Kidney epithelial cell (primary cell): ENCODE measurements around the gene ENG. TPM values are rescaled to one million over a fixed set of nuclear protein-coding genes. Genes with fewer than 3 reads are reported as not detected.
"Not testable (repeated sequence)": the region's sequence is repeated elsewhere in the genome, so short reads cannot be mapped to it uniquely, and the experiment has no call there.

Experiments used
- DNase-seq: peaks from one replicate; pipeline ENCODE4 v3.0.0-alpha.2; 2010; ENCODE audit warnings: low read depth
- H3K27me3 ChIP-seq: 2 replicates; pipeline ENCODE4 v1.6.0; 2011; ENCODE audit warnings: low read length; ENCODE audit not compliant: control insufficient read depth, insufficient read depth
- H3K36me3 ChIP-seq: 2 replicates; pipeline ENCODE4 v1.5.1; 2011; ENCODE audit warnings: low read length; ENCODE audit not compliant: control insufficient read depth, insufficient read depth
- H3K4me3 ChIP-seq: 2 replicates; pipeline ENCODE4 v1.5.1; 2011; ENCODE audit warnings: low read depth, mild to moderate bottlenecking, control low read depth, low read length
- total RNA-seq: library from RNA; depleted of rRNA; stranded (reverse); fragments of >200 nt; gene quantifications from 2 replicates; pipeline ENCODE4 v1.2.3, GENCODE V29; 2015
- TF ChIP-seq, protein P1 (sequence below): IDR thresholded peaks from 2 replicates; pipeline ENCODE4 v1.5.1; 2011; ENCODE audit warnings: mild to moderate bottlenecking, moderate library complexity, low read length, control low read depth, inconsistent platforms; ENCODE audit not compliant: insufficient read depth, poor library complexity, severe bottlenecking

ENG gene
- total RNA-seq, 1 donor from 2014 or later, result 3.4 TPM

GRCh38 chr9:127848756-127849504 lies 5.5 kb downstream of the ENG start:
- TF ChIP-seq, protein P1, sequence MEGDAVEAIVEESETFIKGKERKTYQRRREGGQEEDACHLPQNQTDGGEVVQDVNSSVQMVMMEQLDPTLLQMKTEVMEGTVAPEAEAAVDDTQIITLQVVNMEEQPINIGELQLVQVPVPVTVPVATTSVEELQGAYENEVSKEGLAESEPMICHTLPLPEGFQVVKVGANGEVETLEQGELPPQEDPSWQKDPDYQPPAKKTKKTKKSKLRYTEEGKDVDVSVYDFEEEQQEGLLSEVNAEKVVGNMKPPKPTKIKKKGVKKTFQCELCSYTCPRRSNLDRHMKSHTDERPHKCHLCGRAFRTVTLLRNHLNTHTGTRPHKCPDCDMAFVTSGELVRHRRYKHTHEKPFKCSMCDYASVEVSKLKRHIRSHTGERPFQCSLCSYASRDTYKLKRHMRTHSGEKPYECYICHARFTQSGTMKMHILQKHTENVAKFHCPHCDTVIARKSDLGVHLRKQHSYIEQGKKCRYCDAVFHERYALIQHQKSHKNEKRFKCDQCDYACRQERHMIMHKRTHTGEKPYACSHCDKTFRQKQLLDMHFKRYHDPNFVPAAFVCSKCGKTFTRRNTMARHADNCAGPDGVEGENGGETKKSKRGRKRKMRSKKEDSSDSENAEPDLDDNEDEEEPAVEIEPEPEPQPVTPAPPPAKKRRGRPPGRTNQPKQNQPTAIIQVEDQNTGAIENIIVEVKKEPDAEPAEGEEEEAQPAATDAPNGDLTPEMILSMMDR, result no peak

DNA sequence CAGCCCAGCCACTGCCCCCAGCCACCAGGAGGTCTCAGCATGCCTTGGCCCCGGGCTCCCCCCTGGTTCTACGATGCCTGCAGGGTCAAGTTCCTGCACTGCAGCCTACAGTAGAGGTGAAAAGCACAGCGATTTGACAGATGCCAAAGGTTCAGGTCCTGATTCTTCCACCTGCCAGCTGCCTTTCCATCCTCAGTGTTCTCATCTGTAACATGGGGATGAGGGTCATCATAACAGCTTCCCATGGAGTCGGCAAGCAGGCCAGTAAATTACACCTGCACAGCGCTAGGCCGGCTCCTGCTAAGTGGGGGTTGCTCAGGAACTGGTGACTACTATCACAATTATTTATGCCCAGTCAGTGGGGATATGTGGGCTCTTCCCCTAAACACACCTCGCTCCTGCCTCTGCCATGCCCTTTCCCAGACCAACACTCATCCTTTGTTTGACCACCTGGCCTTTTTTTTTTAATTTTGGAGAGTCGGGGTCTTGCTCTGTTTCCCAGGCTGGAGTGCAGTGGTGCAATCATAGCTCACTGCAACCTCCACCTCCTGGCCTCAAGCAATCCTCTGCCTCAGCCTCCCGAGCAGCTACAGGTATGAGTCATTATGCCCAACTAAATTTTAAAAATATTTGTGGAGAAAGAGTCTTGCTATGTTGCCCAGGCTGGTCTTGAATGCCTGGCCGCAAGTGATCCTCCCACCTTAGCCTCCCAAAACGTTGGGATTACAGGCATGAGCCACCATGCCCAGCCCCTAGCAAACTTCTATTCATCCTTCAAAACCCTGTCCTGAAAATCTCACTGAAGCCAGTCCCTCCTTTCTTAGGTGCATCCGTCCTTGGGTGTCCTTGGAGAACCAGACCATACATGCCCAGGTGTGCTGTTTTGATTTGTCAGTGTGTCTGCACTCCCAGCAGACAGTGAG lies 6.4 kb downstream of the ENG start:
- Histone ChIP-seq H3K27me3 (no peaks in the 10 kb centered on the region), H3K36me3 (no peaks in the 10 kb centered on the region), H3K4me3 (no peak overlapping the region)
- TF ChIP-seq, protein P1, result no peak
- DNase-seq, result no peak

More at GRCh38 chr9:127848756-127849504, 5.5 kb downstream of the ENG start:
- H3K36me3 ChIP-seq, result no peaks in the 10 kb centered on the region
- H3K4me3 ChIP-seq, result no peak overlapping the region
- no peaks in the 10 kb centered on the region for H3K27me3 ChIP-seq
- DNase-seq, result no peak

GRCh38 chr9:127847178-127847510 lies 7.3 kb downstream of the ENG start:
- TF ChIP-seq, protein P1, result no peak
- Histone ChIP-seq H3K36me3 (no peaks in the 10 kb centered on the region), H3K4me3 (no peak overlapping the region), H3K27me3 (no peaks in the 10 kb centered on the region)
- no peak for DNase-seq

- Histone ChIP-seq H3K4me3 (no peak overlapping the region), H3K27me3 (no peaks in the 10 kb centered on the region), H3K36me3 (no peaks in the 10 kb centered on the region)
- DNase-seq, result no peak
- TF ChIP-seq, protein P1, result no peak
Observed at GRCh38 chr9:127846443-127847177, 7.8 kb downstream of the ENG start.

DNA sequence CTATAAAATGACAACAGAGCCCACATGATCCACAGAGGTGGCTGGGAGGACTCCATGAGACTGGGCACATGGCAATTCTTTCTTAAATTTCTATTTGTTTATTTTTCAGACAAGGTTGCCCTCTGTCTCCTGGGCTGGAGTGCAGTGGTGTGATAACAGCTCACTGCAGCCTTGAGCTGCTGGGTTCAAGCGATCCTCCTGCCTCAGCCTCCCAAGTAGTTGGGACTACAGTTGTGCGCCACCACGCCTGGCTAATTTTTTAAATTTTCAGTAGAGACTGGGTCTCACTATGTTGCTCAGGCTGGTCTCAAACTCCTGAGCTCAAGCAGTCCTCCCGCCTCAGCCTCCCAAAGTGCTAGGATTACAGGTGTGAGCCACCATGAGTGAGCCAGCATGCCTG lies 8.8 kb downstream of the ENG start:
- not testable (repeated sequence) for H3K27me3 ChIP-seq, DNase-seq, H3K4me3 ChIP-seq, H3K36me3 ChIP-seq

- DNase-seq, result no peak
- Histone ChIP-seq H3K36me3 (no peaks in the 10 kb centered on the region), H3K27me3 (no peaks in the 10 kb centered on the region), H3K4me3 (no peak overlapping the region)
- TF ChIP-seq, protein P1, result no peak
Observed at GRCh38 chr9:127844821-127845359, 9.6 kb downstream of the ENG start.
